Measurements from ENCODE around the gene SCGN. TPM values are rescaled to one million over a fixed set of nuclear protein-coding genes. Genes with fewer than 3 reads are reported as not detected.

Gene SCGN
- total and polyA plus RNA-seq, 12 donors, result 0.26 to 2.7 (median 0.94) TPM; not detected in 2

DNA sequence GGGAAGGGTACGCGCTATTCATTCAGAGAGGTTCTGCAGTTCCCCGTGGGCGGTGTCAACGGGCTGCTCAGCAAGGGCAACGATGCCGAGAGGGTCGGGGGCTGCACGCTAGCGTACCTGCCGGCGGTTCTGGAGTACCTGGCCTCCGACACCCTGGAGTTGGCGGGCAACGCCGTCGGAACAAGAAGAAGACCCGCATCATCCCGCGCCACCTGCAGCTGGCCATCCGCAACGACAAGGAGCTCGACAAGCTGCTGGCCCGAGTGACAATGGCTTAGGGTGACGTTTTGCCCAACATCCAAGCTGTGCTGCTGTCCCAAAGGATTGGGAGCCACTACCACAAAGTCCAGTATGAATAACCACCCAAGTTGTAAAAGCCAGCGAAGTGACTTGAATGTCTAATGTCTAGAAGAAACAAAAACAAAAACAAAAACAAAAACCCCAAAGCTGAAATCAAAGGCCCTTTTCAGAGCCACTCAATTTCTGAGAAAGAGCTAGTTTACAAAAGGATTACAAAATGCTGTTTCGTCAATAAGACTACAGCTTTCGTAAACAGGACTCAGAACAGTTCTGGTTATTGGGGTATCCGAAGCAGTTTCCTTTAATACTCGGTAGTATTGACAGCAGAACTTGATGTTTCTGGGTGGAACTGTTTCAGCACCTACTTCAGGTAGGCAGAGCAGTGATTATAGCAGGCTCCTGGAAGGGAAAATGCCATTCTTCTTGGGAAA, 80.6 kb downstream of the SCGN start:
- Histone ChIP-seq H3K27me3 (peaks cover 0 to 68% (median 24%) of the 10 kb centered on the region in 7 donors), H3K4me1 (no peaks in the 10 kb centered on the region), H3K9me3 (peaks cover 0 to 15% (median 5%) of the 10 kb centered on the region in 11 donors), H3K4me3 (no peak overlapping the region), H3K36me3 (no peaks in the 10 kb centered on the region), H3K27ac (no peak overlapping the region)
- ATAC-seq, result no peak
- WGBS, 2 donors, result 37 to 45% methylated on average over 30 of the region's 30 CpGs
- intact Hi-C loops (cut with DNase I), result no loop called here
- DNase-seq, result no peak
- TF ChIP-seq, protein P1, sequence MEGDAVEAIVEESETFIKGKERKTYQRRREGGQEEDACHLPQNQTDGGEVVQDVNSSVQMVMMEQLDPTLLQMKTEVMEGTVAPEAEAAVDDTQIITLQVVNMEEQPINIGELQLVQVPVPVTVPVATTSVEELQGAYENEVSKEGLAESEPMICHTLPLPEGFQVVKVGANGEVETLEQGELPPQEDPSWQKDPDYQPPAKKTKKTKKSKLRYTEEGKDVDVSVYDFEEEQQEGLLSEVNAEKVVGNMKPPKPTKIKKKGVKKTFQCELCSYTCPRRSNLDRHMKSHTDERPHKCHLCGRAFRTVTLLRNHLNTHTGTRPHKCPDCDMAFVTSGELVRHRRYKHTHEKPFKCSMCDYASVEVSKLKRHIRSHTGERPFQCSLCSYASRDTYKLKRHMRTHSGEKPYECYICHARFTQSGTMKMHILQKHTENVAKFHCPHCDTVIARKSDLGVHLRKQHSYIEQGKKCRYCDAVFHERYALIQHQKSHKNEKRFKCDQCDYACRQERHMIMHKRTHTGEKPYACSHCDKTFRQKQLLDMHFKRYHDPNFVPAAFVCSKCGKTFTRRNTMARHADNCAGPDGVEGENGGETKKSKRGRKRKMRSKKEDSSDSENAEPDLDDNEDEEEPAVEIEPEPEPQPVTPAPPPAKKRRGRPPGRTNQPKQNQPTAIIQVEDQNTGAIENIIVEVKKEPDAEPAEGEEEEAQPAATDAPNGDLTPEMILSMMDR (IDR thresholded peaks at IDR 0.05), result no peak

DNA sequence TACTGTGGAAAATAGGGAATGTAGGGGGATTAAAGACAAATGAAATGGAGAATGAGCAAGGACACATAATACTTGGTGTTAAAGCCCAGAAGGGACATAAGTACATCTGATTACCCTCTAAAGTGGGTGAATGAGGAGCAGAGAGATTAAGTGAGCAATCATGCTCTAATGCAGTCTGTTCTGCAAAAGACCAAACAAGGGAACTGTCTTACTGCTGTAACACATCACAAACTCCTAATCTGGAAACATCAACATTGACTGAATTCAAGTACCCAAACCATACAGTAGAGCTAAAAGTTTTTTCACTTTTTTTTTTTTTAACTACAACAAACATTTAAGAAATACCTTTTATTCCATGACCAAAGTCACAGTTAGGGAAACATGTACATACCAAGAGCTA, 83.2 kb downstream of the SCGN start:
- H3K27me3 ChIP-seq, result peaks cover 0 to 47% (median 20%) of the 10 kb centered on the region in 7 donors
- peaks cover 0 to 20% (median 5%) of the 10 kb centered on the region in 11 donors for H3K9me3 ChIP-seq
- H3K36me3 ChIP-seq, result no peaks in the 10 kb centered on the region
- no peak overlapping the region for H3K4me3 ChIP-seq
- H3K27ac ChIP-seq, result no peak overlapping the region
- no peaks in the 10 kb centered on the region for H3K4me1 ChIP-seq
- DNase-seq (no peak), ATAC-seq (no peak)
- TF ChIP-seq, protein P1 (IDR thresholded peaks at IDR 0.05), result no peak
- intact Hi-C loops (cut with DNase I), result no loop called here

DNA sequence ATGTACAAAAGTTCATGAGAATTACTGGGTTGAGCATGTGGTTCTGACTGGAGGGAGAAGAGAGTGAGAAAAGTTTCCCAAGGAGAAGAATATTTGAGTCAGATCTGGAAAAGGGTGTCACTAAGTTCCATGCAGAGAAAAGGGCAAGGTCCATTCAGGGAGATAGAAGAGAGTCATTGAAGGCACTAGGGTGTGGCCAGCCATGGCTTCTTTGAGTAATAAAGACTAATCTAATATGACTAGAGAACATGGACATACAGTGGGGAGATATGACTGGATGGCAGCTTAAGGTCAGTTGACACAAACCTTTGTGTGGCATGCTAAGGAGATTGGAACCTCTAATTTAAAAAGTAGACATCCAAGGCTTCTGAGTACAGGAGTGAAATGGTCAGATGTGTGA, 91.9 kb downstream of the SCGN start:
- TF ChIP-seq, protein P1 (IDR thresholded peaks at IDR 0.05), result no peak
- Histone ChIP-seq H3K27me3 (no peaks in the 10 kb centered on the region), H3K9me3 (no peaks in the 10 kb centered on the region), H3K36me3 (no peaks in the 10 kb centered on the region), H3K27ac (no peak overlapping the region), H3K4me1 (no peaks in the 10 kb centered on the region), H3K4me3 (no peak overlapping the region)
- intact Hi-C loops (cut with DNase I), result no loop called here
- no peak for ATAC-seq
- no peak for DNase-seq

DNA sequence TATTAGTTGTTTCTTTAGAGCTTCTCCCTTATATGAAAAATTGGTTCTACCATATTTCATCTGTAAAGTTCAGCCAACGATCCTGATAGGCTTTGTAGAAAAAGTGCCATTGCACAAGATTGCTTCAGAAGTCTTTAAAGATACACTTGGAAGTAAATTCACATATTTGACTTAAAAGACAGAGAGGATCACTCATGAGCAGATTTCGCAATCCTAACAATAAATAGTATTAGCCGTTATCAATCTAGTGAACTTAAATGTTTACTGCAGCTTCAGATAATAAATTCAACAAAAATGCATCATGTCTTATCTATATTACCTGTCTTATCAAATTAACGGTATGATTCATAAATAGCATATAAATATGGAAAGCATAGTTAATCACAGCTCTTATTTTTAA, 93.8 kb downstream of the SCGN start:
- DNase-seq, result no peak
- Histone ChIP-seq H3K27me3 (no peaks in the 10 kb centered on the region), H3K27ac (no peak overlapping the region), H3K4me3 (no peak overlapping the region), H3K36me3 (no peaks in the 10 kb centered on the region), H3K4me1 (no peaks in the 10 kb centered on the region), H3K9me3 (no peaks in the 10 kb centered on the region)
- TF ChIP-seq, protein P1 (IDR thresholded peaks at IDR 0.05), result no peak
- intact Hi-C loops (cut with DNase I), result no loop called here
- no peak for ATAC-seq
- 85 to 87% methylated on average over 4 of the region's 4 CpGs for WGBS, 2 donors
